Measurements from ENCODE around the gene CBR1.

The CBR1 gene

GRCh38 chr21:36117286-36117741 lies 47.5 kb downstream of the CBR1 start:
- TF ChIP-seq CTCF (IDR thresholded peaks at IDR 0.05) = no peak

- TF ChIP-seq CTCF (IDR thresholded peaks at IDR 0.05) = no peak
Measured at GRCh38 chr21:36120304-36120888, 50.6 kb downstream of the CBR1 start.
